HepG2 (cell line): Measurements from ENCODE around the gene ANO6.

Source experiments
- ARID2 ChIP-seq: sonication (generic); formaldehyde crosslinking; IDR thresholded peaks from 2 replicates; pipeline ENCODE4 v1.8.1; 2022; ENCODE audit warnings: mild to moderate bottlenecking, missing genetic modification reagents, borderline replicate concordance
- JUN ChIP-seq: sonication (generic); formaldehyde crosslinking; IDR thresholded peaks from 2 replicates; pipeline ENCODE4 v1.4.0; 2020; ENCODE audit warnings: mild to moderate bottlenecking, missing genetic modification reagents
- POLR2A ChIP-seq, 2 experiments: IDR thresholded peaks; 2 replicates each; pipeline ENCODE4 v1.6.1; 2011; ENCODE audit warnings: low read depth in 2 of 2, low read length in 2 of 2, mild to moderate bottlenecking in 1 of 2, moderate library complexity in 1 of 2; ENCODE audit not compliant: insufficient read depth in 1 of 2
- RELA ChIP-seq: sonication (generic); formaldehyde crosslinking; IDR thresholded peaks from 2 replicates; pipeline ENCODE4 v1.4.0; 2020; ENCODE audit warnings: missing genetic modification reagents
- TAF1 ChIP-seq: sonication (generic); formaldehyde crosslinking; IDR thresholded peaks from 2 replicates; pipeline ENCODE4 v1.4.0; 2020; ENCODE audit warnings: missing genetic modification reagents
- ZC3H13 ChIP-seq: sonication (generic); formaldehyde crosslinking; IDR thresholded peaks from 2 replicates; pipeline ENCODE4 v1.8.1; 2023; ENCODE audit warnings: mild to moderate bottlenecking, missing genetic modification reagents, moderate library complexity
- ZFAT ChIP-seq: sonication (generic); formaldehyde crosslinking; conservative IDR thresholded peaks from 2 replicates; pipeline ENCODE4 v1.8.1; 2023; ENCODE audit warnings: missing genetic modification reagents, inconsistent platforms
- TF ChIP-seq, protein P1 (sequence below): sonication (generic); formaldehyde crosslinking; IDR thresholded peaks from 2 replicates; pipeline ENCODE4 v1.8.1; 2023; ENCODE audit warnings: missing genetic modification reagents, mild to moderate bottlenecking, borderline replicate concordance
- TF ChIP-seq, protein P2 (sequence below): sonication (generic); formaldehyde crosslinking; IDR thresholded peaks from 2 replicates; pipeline ENCODE4 v1.4.0; 2020; ENCODE audit warnings: mild to moderate bottlenecking, missing genetic modification reagents
- TF ChIP-seq, protein P3 (sequence below), 2 experiments: IDR thresholded peaks; 2 replicates each; pipeline ENCODE4 v1.6.1; 2011 to 2012; ENCODE audit warnings: low read length in 2 of 2, borderline replicate concordance in 1 of 2, low read depth in 1 of 2, mild to moderate bottlenecking in 1 of 2, moderate library complexity in 1 of 2
- TF ChIP-seq, protein P4 (sequence below): sonication (generic); formaldehyde crosslinking; IDR thresholded peaks from 2 replicates; pipeline ENCODE4 v1.4.0; 2020; ENCODE audit warnings: mild to moderate bottlenecking, missing genetic modification reagents
- TF ChIP-seq, protein P5 (sequence below): sonication (generic); formaldehyde crosslinking; IDR thresholded peaks from 2 replicates; pipeline ENCODE4 v1.4.0; 2020; ENCODE audit warnings: missing genetic modification reagents, borderline replicate concordance
- TF ChIP-seq, protein P6 (sequence below): sonication (generic); formaldehyde crosslinking; IDR thresholded peaks from 2 replicates; pipeline ENCODE4 v1.4.0; 2020; ENCODE audit warnings: missing genetic modification reagents

DNA sequence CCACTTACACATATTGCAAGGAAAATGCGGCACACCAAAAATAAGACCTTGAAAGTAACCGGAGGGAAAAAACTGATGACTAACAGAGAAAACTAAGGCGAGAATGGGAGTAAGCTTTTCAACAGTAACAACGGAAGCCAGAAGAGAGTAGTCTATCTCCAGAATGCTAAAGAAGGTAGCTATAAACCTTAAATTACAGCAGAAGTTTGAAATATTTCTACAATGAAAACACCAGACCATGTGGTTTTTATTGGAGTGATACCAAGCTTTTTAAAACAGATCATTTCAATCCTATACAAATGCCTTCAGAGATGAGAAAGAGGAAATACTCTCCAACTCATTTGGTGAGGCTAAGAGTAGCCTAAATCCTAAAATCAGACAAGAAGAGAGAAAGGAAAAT, 209.5 kb downstream of the ANO6 start:
- TF ChIP-seq ZC3H13 (CRISPR knock-in tag) (no peak), ZFAT (CRISPR knock-in tag) (no peak), JUN (CRISPR knock-in tag) (no peak), TAF1 (no peak), POLR2A (IDR thresholded peaks at IDR 0.05; ENCODE audit: insufficient read depth in 1 of 2, low read depth in 2 of 2, low read length in 2 of 2) (no peak), ARID2 (CRISPR knock-in tag) (no peak), RELA (CRISPR knock-in tag) (no peak)
- TF ChIP-seq, protein P1, sequence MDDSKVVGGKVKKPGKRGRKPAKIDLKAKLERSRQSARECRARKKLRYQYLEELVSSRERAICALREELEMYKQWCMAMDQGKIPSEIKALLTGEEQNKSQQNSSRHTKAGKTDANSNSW (CRISPR knock-in tag), result no peak
- TF ChIP-seq, protein P2, sequence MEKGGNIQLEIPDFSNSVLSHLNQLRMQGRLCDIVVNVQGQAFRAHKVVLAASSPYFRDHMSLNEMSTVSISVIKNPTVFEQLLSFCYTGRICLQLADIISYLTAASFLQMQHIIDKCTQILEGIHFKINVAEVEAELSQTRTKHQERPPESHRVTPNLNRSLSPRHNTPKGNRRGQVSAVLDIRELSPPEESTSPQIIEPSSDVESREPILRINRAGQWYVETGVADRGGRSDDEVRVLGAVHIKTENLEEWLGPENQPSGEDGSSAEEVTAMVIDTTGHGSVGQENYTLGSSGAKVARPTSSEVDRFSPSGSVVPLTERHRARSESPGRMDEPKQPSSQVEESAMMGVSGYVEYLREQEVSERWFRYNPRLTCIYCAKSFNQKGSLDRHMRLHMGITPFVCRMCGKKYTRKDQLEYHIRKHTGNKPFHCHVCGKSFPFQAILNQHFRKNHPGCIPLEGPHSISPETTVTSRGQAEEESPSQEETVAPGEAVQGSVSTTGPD (CRISPR knock-in tag), result no peak
- TF ChIP-seq, protein P3, sequence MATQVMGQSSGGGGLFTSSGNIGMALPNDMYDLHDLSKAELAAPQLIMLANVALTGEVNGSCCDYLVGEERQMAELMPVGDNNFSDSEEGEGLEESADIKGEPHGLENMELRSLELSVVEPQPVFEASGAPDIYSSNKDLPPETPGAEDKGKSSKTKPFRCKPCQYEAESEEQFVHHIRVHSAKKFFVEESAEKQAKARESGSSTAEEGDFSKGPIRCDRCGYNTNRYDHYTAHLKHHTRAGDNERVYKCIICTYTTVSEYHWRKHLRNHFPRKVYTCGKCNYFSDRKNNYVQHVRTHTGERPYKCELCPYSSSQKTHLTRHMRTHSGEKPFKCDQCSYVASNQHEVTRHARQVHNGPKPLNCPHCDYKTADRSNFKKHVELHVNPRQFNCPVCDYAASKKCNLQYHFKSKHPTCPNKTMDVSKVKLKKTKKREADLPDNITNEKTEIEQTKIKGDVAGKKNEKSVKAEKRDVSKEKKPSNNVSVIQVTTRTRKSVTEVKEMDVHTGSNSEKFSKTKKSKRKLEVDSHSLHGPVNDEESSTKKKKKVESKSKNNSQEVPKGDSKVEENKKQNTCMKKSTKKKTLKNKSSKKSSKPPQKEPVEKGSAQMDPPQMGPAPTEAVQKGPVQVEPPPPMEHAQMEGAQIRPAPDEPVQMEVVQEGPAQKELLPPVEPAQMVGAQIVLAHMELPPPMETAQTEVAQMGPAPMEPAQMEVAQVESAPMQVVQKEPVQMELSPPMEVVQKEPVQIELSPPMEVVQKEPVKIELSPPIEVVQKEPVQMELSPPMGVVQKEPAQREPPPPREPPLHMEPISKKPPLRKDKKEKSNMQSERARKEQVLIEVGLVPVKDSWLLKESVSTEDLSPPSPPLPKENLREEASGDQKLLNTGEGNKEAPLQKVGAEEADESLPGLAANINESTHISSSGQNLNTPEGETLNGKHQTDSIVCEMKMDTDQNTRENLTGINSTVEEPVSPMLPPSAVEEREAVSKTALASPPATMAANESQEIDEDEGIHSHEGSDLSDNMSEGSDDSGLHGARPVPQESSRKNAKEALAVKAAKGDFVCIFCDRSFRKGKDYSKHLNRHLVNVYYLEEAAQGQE (IDR thresholded peaks at IDR 0.05; ENCODE audit: borderline replicate concordance in 1 of 2, low read depth in 1 of 2, low read length in 2 of 2), result no peak
- TF ChIP-seq, protein P4, sequence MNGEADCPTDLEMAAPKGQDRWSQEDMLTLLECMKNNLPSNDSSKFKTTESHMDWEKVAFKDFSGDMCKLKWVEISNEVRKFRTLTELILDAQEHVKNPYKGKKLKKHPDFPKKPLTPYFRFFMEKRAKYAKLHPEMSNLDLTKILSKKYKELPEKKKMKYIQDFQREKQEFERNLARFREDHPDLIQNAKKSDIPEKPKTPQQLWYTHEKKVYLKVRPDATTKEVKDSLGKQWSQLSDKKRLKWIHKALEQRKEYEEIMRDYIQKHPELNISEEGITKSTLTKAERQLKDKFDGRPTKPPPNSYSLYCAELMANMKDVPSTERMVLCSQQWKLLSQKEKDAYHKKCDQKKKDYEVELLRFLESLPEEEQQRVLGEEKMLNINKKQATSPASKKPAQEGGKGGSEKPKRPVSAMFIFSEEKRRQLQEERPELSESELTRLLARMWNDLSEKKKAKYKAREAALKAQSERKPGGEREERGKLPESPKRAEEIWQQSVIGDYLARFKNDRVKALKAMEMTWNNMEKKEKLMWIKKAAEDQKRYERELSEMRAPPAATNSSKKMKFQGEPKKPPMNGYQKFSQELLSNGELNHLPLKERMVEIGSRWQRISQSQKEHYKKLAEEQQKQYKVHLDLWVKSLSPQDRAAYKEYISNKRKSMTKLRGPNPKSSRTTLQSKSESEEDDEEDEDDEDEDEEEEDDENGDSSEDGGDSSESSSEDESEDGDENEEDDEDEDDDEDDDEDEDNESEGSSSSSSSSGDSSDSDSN (CRISPR knock-in tag), result no peak
- TF ChIP-seq, protein P5, sequence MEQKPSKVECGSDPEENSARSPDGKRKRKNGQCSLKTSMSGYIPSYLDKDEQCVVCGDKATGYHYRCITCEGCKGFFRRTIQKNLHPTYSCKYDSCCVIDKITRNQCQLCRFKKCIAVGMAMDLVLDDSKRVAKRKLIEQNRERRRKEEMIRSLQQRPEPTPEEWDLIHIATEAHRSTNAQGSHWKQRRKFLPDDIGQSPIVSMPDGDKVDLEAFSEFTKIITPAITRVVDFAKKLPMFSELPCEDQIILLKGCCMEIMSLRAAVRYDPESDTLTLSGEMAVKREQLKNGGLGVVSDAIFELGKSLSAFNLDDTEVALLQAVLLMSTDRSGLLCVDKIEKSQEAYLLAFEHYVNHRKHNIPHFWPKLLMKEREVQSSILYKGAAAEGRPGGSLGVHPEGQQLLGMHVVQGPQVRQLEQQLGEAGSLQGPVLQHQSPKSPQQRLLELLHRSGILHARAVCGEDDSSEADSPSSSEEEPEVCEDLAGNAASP (CRISPR knock-in tag), result no peak
- TF ChIP-seq, protein P6, sequence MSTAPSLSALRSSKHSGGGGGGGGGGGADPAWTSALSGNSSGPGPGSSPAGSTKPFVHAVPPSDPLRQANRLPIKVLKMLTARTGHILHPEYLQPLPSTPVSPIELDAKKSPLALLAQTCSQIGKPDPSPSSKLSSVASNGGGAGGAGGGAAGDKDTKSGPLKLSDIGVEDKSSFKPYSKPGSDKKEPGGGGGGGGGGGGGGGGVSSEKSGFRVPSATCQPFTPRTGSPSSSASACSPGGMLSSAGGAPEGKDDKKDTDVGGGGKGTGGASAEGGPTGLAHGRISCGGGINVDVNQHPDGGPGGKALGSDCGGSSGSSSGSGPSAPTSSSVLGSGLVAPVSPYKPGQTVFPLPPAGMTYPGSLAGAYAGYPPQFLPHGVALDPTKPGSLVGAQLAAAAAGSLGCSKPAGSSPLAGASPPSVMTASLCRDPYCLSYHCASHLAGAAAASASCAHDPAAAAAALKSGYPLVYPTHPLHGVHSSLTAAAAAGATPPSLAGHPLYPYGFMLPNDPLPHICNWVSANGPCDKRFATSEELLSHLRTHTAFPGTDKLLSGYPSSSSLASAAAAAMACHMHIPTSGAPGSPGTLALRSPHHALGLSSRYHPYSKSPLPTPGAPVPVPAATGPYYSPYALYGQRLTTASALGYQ, result no peak
